Right lobe of liver (tissue), 4 donors: ENCODE results near the gene INHBE.

Source experiments
- CTCF ChIP-seq, 4 donors: fragments of 200-600 bp in 3 of 4; fragments of 450-650 bp in 1 of 4; IDR thresholded peaks; one replicate each; pipeline versions ENCODE4 v1.5.1 to v1.8.0; 2016 to 2022; ENCODE audit warnings: antibody characterized with exemption in 4 of 4, mild to moderate bottlenecking in 2 of 4
- POLR2A ChIP-seq: fragments of 450-650 bp; IDR thresholded peaks from one replicate; pipeline ENCODE4 v1.6.1; 2017; ENCODE audit warnings: antibody characterized with exemption, mild to moderate bottlenecking
- donor health status: DM: no; HTN: no; CAD: no.
- donor health status: DM: no; HTN: no; CAD: no.
- donor health status: DM: no; HTN: yes; CAD: no.

- TF ChIP-seq CTCF (IDR thresholded peaks at IDR 0.05) (no peak), POLR2A (no peak)
Observed at GRCh38 chr12:57481671-57482070, 26.6 kb downstream of the INHBE start.
